C4-2B (cell line): ENCODE results near the gene RHBDD3.

Experiments used
- ZFX ChIP-seq: fragments of 450-650 bp; IDR thresholded peaks from 2 replicates; pipeline ENCODE4 v1.6.1; 2017
- TF ChIP-seq, protein P1 (sequence below): fragments of 450-650 bp; conservative IDR thresholded peaks from 2 replicates; pipeline ENCODE4 v1.5.1; 2017; ENCODE audit warnings: mild to moderate bottlenecking

DNA sequence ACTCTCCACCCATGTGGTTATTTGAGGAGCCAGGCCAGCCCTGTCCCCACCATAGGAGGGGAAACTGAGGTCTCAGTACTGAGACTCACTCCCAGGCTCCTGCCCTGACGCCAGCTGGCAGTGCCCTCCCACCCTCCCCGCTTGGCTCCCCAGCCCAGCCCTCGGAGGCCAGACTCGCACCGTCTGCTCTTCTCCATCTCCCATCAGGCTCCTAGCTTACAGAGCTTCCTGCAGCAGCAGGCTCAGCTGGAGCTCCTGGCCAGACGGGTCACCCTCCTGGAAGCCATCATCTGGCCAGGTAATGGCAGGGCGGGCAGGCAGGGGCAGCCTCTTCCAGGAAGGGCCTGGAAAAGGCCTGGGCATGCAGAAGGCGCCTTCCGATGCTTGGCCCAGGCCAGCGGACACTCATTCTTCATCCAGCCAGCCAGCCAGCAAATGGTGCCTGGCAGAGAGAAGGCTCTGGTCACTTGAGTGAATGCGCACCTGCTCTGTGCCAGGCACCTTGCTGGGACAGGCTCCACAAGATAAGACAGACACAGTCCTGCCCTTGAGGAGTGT is 12.6 kb downstream of the RHBDD3 start:
- TF ChIP-seq, protein P1, sequence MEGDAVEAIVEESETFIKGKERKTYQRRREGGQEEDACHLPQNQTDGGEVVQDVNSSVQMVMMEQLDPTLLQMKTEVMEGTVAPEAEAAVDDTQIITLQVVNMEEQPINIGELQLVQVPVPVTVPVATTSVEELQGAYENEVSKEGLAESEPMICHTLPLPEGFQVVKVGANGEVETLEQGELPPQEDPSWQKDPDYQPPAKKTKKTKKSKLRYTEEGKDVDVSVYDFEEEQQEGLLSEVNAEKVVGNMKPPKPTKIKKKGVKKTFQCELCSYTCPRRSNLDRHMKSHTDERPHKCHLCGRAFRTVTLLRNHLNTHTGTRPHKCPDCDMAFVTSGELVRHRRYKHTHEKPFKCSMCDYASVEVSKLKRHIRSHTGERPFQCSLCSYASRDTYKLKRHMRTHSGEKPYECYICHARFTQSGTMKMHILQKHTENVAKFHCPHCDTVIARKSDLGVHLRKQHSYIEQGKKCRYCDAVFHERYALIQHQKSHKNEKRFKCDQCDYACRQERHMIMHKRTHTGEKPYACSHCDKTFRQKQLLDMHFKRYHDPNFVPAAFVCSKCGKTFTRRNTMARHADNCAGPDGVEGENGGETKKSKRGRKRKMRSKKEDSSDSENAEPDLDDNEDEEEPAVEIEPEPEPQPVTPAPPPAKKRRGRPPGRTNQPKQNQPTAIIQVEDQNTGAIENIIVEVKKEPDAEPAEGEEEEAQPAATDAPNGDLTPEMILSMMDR = no peak
- no peak for TF ChIP-seq ZFX
